Renal pelvis (tissue), 3 donors: ENCODE data around the gene TMCO2. TPM values are rescaled to one million over a fixed set of nuclear protein-coding genes. Genes with fewer than 3 reads are reported as not detected.

Experiments
- polyA plus RNA-seq, 3 donors: library from polyadenylated mRNA; unstranded; fragments of 120-200 nt; gene quantifications; one replicate each; pipeline ENCODE4 v1.2.1, GENCODE V29; 2013; ENCODE audit not compliant: insufficient read length in 3 of 3

TMCO2 gene
- polyA plus RNA-seq, 3 donors: not detected

Other genes starting within 250 kb of the TMCO2 start
- 100 to 1,000 TPM; 170 to 189 (median 184) TPM for gene CAP1, start 207.2 kb upstream of the TMCO2 start, polyA plus RNA-seq
- 100 to 1,000 TPM in 1 of 3 donors, 10 to 100 TPM in 2; 93.0 to 113 (median 98.8) TPM for gene PPT1, start 150.7 kb upstream of the TMCO2 start, polyA plus RNA-seq
- gene RLF, start 86.5 kb upstream of the TMCO2 start, polyA plus RNA-seq: 10 to 100 TPM; 22.2 to 25.5 (median 23.6) TPM
- gene ZMPSTE24, start 10.3 kb downstream of the TMCO2 start, polyA plus RNA-seq: 10 to 100 TPM; 48.5 to 56.5 (median 49.7) TPM
- 10 to 100 TPM; 19.4 to 32.6 (median 31.3) TPM for gene COL9A2, start 69.3 kb downstream of the TMCO2 start, polyA plus RNA-seq
- 10 to 100 TPM; 22.8 to 25.2 (median 24.9) TPM for gene SMAP2, start 125.8 kb downstream of the TMCO2 start, polyA plus RNA-seq
- gene ZFP69B, start 202.5 kb downstream of the TMCO2 start, polyA plus RNA-seq: 1 to 10 TPM; 5.1 to 5.8 (median 5.7) TPM
- 10 to 100 TPM in 1 of 3 donors, 1 to 10 TPM in 2; 5.6 to 10.4 (median 7.3) TPM for gene ZFP69, start 229.4 kb downstream of the TMCO2 start, polyA plus RNA-seq